HUDEP-2 (cell line): Measurements from ENCODE around the gene VWA7.
"Not testable (repeated sequence)": the region's sequence is repeated elsewhere in the genome, so short reads cannot be mapped to it uniquely, and the experiment has no call there.

ENCODE experiments used
- DNase-seq, 76 experiments: peaks; one replicate each; lab custom pipeline; 2025; ENCODE audit not compliant: unreplicated experiment in 76 of 76; lab: John Stamatoyannopoulos, UW

Gene VWA7

GRCh38 chr6:31801031-31801927 lies 24.2 kb upstream of the VWA7 start:
- DNase-seq: not testable (repeated sequence)

- DNase-seq: no peak
Measured at GRCh38 chr6:31799781-31800180, 22.7 kb upstream of the VWA7 start.

- DNase-seq: no peak
Measured at GRCh38 chr6:31797588-31797987, 20.5 kb upstream of the VWA7 start.

GRCh38 chr6:31796993-31797385 lies 19.9 kb upstream of the VWA7 start:
- no peak for DNase-seq

GRCh38 chr6:31795616-31796298 lies 18.6 kb upstream of the VWA7 start, which contains the start of gene VARS1:
VARS1 (minus strand) TSS chr6:31795752; CDS start chr6:31795217, 535 bp downstream.
- DNase-seq: peak in 74 of 76 experiments; percentile 72 to 99 (median 92)

GRCh38 chr6:31794866-31795615 lies 17.9 kb upstream of the VWA7 start:
- DNase-seq: peak in 11 of 76 experiments; percentile 32 to 98 (median 74)

GRCh38 chr6:31794294-31794865 lies 17.3 kb upstream of the VWA7 start:
- DNase-seq: peak in 30 of 76 experiments; percentile 11 to 69 (median 42)

GRCh38 chr6:31793927-31794245 lies 16.8 kb upstream of the VWA7 start:
- DNase-seq: not testable (repeated sequence)

- no peak for DNase-seq
Measured at GRCh38 chr6:31792761-31793171, 15.6 kb upstream of the VWA7 start.

- no peak for DNase-seq
Measured at GRCh38 chr6:31792090-31792374, 14.9 kb upstream of the VWA7 start.

GRCh38 chr6:31791324-31792089 lies 14.4 kb upstream of the VWA7 start:
- peak in 40 of 76 experiments; percentile 13 to 66 (median 40) for DNase-seq

GRCh38 chr6:31785475-31785874 lies 8.3 kb upstream of the VWA7 start:
- no peak for DNase-seq

- DNase-seq: no peak
Measured at GRCh38 chr6:31784098-31784925, 7.2 kb upstream of the VWA7 start.

- no peak for DNase-seq
Measured at GRCh38 chr6:31782126-31782855, 5.2 kb upstream of the VWA7 start.

GRCh38 chr6:31781244-31782125 lies 4.4 kb upstream of the VWA7 start:
- DNase-seq: no peak

- no peak for DNase-seq
Measured at GRCh38 chr6:31780507-31781243, 3.5 kb upstream of the VWA7 start.

- DNase-seq: no peak
Measured at GRCh38 chr6:31779908-31780307, 2.8 kb upstream of the VWA7 start.
